Activated CD4-positive, alpha-beta memory T cell treated with anti-CD3 and anti-CD28 coated beads for 36 hours (primary cell): ENCODE results near the gene BMPR1B. TPM values are rescaled to one million over a fixed set of nuclear protein-coding genes. Genes with fewer than 3 reads are reported as not detected.

Source experiments
- CTCF ChIA-PET: fragments of 350-600 bp; sonication (Branson Sonifier 250); formaldehyde crosslinking; loops from one replicate; lab custom pipeline; 2021; ENCODE audit warnings: antibody characterized with exemption, inconsistent platforms; lab: Charles Lee
- POLR2A ChIA-PET: fragments of 350-600 bp; sonication (Branson Sonifier 250); formaldehyde crosslinking; loops from one replicate; lab custom pipeline; 2021; ENCODE audit warnings: antibody characterized with exemption; lab: Charles Lee
- DNase-seq: peaks from one replicate; pipeline ENCODE4 v3.0.0-alpha.2; 2020
- H3K27ac Mint-ChIP-seq: one replicate; pipeline ENCODE4 v1.8.0; 2021; ENCODE audit warnings: mixed read lengths
- H3K27me3 Mint-ChIP-seq: one replicate; pipeline ENCODE4 v1.8.0; 2021; ENCODE audit warnings: mixed read lengths
- H3K36me3 Mint-ChIP-seq: one replicate; pipeline ENCODE4 v1.8.0; 2021; ENCODE audit warnings: mixed read lengths
- H3K4me1 Mint-ChIP-seq: one replicate; pipeline ENCODE4 v1.8.0; 2021; ENCODE audit warnings: low read depth, mixed read lengths
- H3K4me3 Mint-ChIP-seq: one replicate; pipeline ENCODE4 v1.8.0; 2021; ENCODE audit warnings: mild to moderate bottlenecking, mixed read lengths
- H3K9me3 Mint-ChIP-seq: one replicate; pipeline ENCODE4 v1.8.0; 2021; ENCODE audit warnings: mixed read lengths
- intact Hi-C: fragments of 100-400 bp; cut with micrococcal nuclease; formaldehyde crosslinking; loops from one replicate; pipeline ENCODE4 v1.15.1; 2023
- total RNA-seq, 2 experiments: library from RNA; stranded (reverse); gene quantifications; one replicate each; pipeline ENCODE4 v1.2.3, GENCODE V29; 2021

The BMPR1B gene
- total RNA-seq, 2 experiments from 2014 or later = not detected

DNA sequence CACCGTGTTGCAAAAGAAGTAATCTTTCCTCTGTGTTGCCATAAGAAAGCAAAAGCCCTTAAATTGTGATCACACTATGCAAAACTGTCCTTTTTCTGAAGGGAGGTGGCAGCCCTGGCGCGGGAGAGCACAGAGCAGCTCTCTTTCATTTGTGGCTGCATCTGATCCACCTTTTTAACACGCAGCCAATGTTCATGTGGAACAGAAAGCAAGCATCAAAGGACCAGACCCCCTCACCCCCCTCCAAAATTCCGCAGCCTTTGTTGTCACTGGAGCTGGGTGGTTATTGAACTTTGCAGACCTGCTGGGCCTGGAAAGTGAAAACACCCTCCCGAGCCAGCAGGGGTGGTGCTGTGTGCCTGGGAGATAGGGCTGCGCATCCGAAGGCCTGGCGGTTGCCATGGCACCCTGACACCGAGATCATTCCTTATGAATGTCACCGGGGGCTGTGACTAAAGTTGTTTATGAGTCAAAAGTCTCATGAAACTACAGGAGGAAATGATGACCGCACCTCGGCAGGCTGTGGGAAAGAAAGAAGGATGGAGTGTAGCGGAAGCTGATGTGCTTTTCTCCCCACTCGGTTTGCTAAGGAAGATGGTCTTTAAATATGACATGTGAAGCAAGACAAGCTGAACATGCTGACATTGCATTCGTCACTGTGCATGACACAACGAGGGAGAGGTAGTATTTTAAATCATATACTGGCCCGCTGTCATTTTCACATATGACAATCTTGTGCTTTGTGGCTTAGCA, 423.7 kb downstream of the BMPR1B start:
- POLR2A ChIA-PET = no interaction called here
- peak; percentile 50 for DNase-seq
- H3K27me3 Mint-ChIP-seq = peaks cover 5% of the 10 kb centered on the region
- no peaks in the 10 kb centered on the region for H3K4me1 Mint-ChIP-seq
- no peaks in the 10 kb centered on the region for H3K9me3 Mint-ChIP-seq
- H3K27ac Mint-ChIP-seq = no peak overlapping the region
- CTCF ChIA-PET = no interaction called here
- no peak overlapping the region for H3K4me3 Mint-ChIP-seq
- intact Hi-C loops = no loop called here
- H3K36me3 Mint-ChIP-seq = no peaks in the 10 kb centered on the region

DNA sequence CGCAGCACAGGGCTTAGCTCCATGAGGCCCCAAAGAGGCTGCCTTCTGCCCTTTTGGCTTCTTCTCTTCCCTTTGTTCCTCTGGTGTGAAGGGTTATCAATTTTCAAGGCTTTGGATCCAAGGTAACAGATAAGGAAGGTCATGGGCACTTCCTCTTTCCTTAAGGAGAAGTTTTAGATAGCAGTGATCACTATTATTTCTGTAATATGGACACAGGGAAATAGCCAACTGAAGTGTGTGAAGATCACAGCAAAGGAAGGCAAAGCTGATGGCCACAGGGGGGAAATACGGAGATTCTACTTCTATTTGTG, 424.2 kb downstream of the BMPR1B start:
- intact Hi-C loops = no loop called here
- Mint-ChIP-seq H3K4me3 (no peak overlapping the region), H3K27ac (no peak overlapping the region), H3K36me3 (no peaks in the 10 kb centered on the region), H3K27me3 (peaks cover 5% of the 10 kb centered on the region), H3K4me1 (no peaks in the 10 kb centered on the region), H3K9me3 (no peaks in the 10 kb centered on the region)
- POLR2A ChIA-PET = no interaction called here
- CTCF ChIA-PET = no interaction called here
- DNase-seq = no peak

DNA sequence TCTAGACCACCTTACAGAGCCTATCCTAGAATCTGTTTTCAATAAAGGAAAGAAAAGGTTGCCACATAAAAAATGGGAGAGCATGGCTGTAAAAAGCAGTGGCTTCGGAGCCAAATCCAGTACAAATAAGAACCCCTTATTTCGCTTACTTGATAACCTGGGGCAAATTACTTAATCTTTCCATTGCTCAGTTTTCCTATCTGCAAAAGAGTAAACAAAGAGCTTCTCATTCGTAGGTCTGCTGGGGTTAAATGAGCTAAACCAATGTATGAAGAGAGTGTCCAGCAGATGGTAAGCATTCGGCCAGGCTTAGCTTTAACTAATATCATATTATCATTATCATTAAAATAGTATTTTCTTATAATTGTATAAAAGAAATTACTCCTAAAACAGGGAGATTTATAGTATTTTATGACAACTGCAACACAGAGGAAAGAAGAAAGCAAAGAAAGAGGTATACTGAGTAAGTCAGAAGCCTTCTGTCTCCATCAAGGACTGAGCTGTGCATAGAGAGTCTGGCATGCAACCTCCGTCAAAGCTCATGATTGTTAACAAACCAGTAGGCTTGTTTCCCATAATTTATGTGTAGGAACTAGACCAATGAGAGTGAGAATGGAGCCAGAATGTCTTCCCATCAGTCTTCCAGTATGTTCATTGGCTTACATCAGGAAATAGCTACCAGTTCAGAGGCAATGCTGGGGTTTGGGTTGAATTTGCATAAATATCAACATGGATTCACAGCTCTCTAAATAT, 426.1 kb downstream of the BMPR1B start:
- peaks cover 9% of the 10 kb centered on the region for H3K4me1 Mint-ChIP-seq
- CTCF ChIA-PET = no interaction called here
- H3K27ac Mint-ChIP-seq = no peak overlapping the region
- no peak for DNase-seq
- POLR2A ChIA-PET = no interaction called here
- peaks cover 5% of the 10 kb centered on the region for H3K27me3 Mint-ChIP-seq
- no peaks in the 10 kb centered on the region for H3K9me3 Mint-ChIP-seq
- H3K4me3 Mint-ChIP-seq = no peak overlapping the region
- intact Hi-C loops = no loop called here
- H3K36me3 Mint-ChIP-seq = no peaks in the 10 kb centered on the region

DNA sequence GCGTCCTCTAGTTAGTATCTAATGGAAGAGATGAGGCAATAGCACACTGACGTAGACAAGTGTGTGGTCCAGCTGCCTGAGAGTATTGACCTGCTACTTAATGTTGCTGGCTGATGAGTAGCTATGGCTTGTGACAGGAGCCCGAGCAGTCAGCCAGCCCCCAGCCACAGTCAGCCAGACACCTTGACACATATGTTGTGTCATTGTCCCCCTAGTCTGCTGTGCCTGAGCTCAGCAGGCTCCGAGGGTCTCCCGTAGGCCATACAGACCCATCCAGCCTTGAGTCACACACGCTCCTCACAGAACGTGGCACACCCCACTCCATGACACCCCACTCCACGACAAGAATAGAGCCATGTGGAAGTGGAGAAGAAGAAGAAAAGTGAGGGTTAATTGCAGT, 428.9 kb downstream of the BMPR1B start:
- intact Hi-C loops = no loop called here
- peaks cover 17% of the 10 kb centered on the region for H3K4me1 Mint-ChIP-seq
- no peak for DNase-seq
- no peak overlapping the region for H3K27ac Mint-ChIP-seq
- H3K4me3 Mint-ChIP-seq = no peak overlapping the region
- no peaks in the 10 kb centered on the region for H3K36me3 Mint-ChIP-seq
- H3K9me3 Mint-ChIP-seq = no peaks in the 10 kb centered on the region
- peaks cover 3% of the 10 kb centered on the region for H3K27me3 Mint-ChIP-seq
- ChIA-PET CTCF (no interaction called here), POLR2A (no interaction called here)

DNA sequence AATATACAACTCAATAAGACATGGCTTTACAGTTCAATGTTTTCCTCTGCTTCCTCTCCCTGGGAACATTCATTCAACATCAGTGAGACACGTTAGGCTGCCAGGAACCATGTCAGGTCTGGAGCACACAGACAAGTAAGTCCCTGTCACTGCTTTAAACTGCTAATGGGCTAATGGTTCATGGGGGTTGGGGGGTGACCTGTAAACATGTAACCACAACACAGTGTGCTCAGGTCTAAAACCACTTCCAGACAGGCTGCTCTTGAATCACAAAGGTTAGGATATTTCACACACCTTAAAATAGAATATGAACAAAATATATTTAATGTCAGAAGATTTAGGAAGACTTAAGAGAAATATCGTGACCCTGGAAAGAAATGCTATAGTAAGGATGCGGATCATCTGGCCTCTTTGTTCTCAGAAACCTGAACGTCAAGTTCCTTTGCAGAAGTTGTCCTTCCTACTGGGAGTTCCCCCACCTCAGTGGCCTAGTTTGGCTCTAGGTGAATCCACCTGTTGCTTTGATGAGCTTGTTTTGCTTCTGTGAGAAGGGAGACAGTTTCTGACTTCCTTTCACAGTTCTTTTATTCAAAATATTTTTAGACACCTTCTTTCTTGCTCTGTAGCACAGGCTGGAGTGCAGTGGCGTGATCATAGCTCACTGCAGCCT, 431.1 kb downstream of the BMPR1B start:
- Mint-ChIP-seq H3K4me3 (no peak overlapping the region), H3K27me3 (peaks cover 3% of the 10 kb centered on the region), H3K36me3 (no peaks in the 10 kb centered on the region), H3K27ac (no peak overlapping the region), H3K9me3 (no peaks in the 10 kb centered on the region), H3K4me1 (peaks cover 17% of the 10 kb centered on the region)
- CTCF ChIA-PET = interaction anchor here (0.6 kb wide), 1 partner anchor 818 kb away, joined by 3 read pairs; no protein-coding TSS in a partner anchor
- POLR2A ChIA-PET = no interaction called here
- intact Hi-C loops = no loop called here
- DNase-seq = no peak

DNA sequence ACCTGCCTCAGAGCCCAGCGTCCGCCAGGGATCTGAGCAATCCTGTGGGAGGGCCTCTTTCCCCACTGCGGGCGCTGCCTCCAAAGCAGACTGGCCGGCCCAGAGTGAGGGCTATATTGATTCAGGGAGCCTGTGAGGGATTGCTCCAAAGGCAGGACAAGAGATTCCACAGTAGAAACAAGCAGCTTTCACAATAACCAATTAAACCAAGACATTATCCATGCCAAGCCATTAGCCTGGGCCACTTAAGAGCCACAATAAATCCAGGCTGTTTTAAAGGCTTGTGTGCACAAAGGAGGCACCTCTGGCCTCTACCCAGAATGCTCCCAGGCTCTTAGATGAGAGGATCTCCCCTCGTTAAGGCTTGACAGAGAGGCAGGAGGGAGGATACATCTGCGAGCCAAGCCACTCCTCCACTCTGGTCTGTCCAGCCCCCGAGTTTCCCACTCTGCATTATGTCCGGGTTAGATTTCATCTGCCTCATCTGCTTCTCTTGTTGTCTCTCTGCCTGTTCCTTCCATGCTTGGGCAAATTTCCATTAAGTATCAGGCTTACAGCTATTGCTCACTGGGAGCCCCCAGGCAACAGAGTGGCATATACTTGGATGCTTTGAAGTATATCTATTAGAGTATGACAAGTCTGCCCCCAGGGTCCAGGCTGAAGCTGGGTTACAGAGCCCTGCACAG, 433.1 kb downstream of the BMPR1B start:
- DNase-seq = no peak
- POLR2A ChIA-PET = no interaction called here
- intact Hi-C loops = no loop called here
- Mint-ChIP-seq H3K27ac (no peak overlapping the region), H3K36me3 (no peaks in the 10 kb centered on the region), H3K4me3 (no peak overlapping the region), H3K9me3 (no peaks in the 10 kb centered on the region), H3K4me1 (peaks cover 21% of the 10 kb centered on the region), H3K27me3 (no peaks in the 10 kb centered on the region)
- CTCF ChIA-PET = no interaction called here

DNA sequence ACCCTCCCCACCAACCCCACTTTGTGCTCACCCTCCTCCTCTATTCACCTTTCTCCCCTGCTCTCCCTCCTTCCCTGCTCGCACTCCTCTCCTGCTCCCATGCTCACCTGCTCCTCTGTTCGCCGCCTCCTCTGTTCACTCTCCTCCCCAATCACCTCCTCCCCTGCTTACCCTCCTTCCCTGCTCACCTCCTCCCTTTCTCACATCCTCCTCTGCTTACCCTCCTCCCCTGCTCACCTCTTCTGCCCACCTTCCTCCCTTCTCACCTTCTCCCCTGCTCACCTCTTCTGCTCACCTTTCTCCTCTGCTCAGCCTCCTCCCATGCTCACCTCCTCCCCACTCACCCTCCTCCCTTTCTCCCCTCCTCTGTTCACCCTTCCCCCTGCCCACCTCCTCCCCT, 433.8 kb downstream of the BMPR1B start:
- peaks cover 21% of the 10 kb centered on the region for H3K4me1 Mint-ChIP-seq
- H3K27me3 Mint-ChIP-seq = no peaks in the 10 kb centered on the region
- ChIA-PET POLR2A (no interaction called here), CTCF (no interaction called here)
- no peaks in the 10 kb centered on the region for H3K36me3 Mint-ChIP-seq
- intact Hi-C loops = no loop called here
- no peaks in the 10 kb centered on the region for H3K9me3 Mint-ChIP-seq
- DNase-seq = no peak
- H3K4me3 Mint-ChIP-seq = no peak overlapping the region
- no peak overlapping the region for H3K27ac Mint-ChIP-seq

DNA sequence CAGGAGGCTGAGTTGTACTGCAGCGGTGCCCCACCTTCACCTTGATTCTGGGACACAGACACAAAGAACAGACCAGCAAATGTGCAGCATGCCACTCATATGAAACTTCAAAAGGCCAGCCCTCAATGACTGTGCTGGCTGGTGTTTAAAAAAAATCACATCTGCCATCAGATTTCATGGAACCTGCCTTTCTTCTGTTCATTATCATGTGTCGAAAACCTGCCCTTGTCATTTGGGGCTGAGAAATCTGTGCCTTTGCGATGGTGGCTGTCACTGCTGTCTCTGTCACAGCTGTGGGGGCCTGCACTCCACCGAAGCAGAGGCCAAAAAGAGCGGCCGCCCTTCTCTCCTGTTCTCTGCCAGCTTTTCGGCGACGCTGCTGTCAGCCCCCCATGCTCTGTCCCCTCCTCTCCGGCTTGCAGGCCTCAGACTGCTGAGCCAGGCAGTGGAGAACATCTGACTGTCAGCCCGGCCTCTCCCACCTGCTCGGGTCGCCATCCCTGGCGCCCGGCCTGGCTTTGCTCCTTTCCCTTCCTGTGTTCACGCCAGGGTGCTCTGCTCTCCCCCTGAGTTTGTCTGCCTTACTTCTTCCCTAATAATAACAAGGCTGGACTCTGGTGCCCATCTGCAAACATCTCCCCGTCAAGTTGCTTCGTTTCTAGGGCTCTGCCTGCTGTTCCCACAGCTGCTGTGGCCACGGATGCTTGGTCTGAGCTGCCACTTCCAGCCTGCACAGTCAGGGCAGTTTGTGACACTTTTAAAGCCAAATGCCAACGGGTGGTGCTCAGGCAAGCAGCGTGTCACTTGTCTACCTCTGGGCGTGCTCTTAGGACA, 435.9 kb downstream of the BMPR1B start:
- Mint-ChIP-seq H3K9me3 (no peaks in the 10 kb centered on the region), H3K4me3 (no peak overlapping the region), H3K4me1 (peaks cover 14% of the 10 kb centered on the region), H3K27ac (no peak overlapping the region), H3K27me3 (no peaks in the 10 kb centered on the region), H3K36me3 (no peaks in the 10 kb centered on the region)
- intact Hi-C loops = no loop called here
- ChIA-PET CTCF (no interaction called here), POLR2A (no interaction called here)
- DNase-seq = no peak

DNA sequence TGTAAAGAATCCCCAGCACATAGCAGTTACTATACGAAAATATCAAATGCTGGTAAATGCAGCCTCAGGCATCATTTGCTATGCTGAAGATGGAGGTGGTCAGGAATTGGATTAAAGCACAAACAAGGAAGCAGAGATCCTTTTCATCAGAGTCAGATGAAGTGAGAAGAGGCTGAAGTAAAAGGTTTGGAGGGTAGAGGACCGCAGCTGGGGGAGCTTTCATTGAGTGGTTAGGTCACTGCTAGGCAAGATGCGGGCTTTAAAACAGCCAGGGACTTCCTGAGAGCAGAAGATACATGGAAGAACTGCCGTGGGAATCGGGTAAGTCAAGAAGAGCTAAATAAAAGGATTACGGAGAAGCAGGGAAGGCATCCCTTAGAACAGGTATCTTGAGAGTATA, 439.6 kb downstream of the BMPR1B start:
- H3K36me3 Mint-ChIP-seq = no peaks in the 10 kb centered on the region
- H3K27ac Mint-ChIP-seq = no peak overlapping the region
- intact Hi-C loops = no loop called here
- H3K4me1 Mint-ChIP-seq = peaks cover 4% of the 10 kb centered on the region
- H3K9me3 Mint-ChIP-seq = no peaks in the 10 kb centered on the region
- ChIA-PET CTCF (no interaction called here), POLR2A (no interaction called here)
- H3K4me3 Mint-ChIP-seq = no peak overlapping the region
- no peaks in the 10 kb centered on the region for H3K27me3 Mint-ChIP-seq
- DNase-seq = no peak

DNA sequence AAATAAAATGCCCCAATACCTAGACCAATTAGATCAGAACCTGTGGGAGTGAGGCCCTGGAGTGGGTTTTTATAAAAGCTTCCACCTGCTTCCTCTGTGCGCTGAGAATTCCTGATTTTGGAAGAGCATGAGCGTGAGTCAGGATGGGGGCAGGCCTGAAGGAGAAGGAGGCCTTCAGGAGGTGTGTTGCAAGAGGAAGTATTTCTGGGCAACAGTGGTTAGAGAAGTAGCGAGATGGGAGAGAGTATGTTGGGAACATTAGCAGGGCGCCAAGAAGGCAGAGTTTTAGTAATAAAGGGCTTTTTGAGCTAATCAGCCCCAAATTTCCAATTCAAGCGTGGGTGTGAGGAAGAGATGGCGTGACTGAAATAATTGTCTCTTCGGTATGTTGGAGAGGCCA, 441.2 kb downstream of the BMPR1B start:
- Mint-ChIP-seq H3K27ac (no peak overlapping the region), H3K4me3 (no peak overlapping the region), H3K4me1 (peaks cover 4% of the 10 kb centered on the region), H3K36me3 (no peaks in the 10 kb centered on the region), H3K9me3 (no peaks in the 10 kb centered on the region), H3K27me3 (no peaks in the 10 kb centered on the region)
- ChIA-PET POLR2A (no interaction called here), CTCF (no interaction called here)
- intact Hi-C loops = no loop called here
- no peak for DNase-seq

DNA sequence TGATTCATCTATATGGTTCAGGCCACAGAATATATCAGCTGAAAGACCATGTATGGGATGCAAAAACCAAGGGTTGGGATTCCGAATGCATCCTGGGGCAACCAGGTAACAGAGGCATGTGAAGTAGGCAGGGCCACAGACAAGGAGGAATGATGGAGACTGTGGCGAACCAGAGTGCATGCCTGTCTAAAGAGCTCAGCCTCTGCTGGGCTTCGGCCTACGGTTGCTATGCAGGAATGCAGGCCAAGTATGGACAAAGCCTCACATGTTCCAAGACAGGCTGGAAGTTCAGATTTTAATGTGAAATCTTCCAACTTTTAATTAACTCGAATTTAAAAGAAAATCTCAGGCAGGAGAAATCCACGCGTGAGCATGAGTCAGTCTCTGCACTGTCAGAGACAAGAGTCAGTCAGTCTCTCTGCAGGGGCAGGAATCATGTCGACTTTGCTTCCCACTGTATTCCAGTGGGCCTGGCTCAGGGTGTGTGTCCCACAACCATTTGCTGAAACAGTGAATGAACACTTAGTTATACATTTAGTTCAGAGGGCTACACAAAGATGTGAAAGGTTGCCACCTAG, 446.6 kb downstream of the BMPR1B start:
- DNase-seq = no peak
- Mint-ChIP-seq H3K4me3 (no peak overlapping the region), H3K36me3 (no peaks in the 10 kb centered on the region), H3K9me3 (no peaks in the 10 kb centered on the region), H3K4me1 (no peaks in the 10 kb centered on the region), H3K27me3 (no peaks in the 10 kb centered on the region), H3K27ac (no peak overlapping the region)
- POLR2A ChIA-PET = no interaction called here
- CTCF ChIA-PET = no interaction called here
- intact Hi-C loops = no loop called here
